ENCODE data around the gene PNPLA7.

DNA sequence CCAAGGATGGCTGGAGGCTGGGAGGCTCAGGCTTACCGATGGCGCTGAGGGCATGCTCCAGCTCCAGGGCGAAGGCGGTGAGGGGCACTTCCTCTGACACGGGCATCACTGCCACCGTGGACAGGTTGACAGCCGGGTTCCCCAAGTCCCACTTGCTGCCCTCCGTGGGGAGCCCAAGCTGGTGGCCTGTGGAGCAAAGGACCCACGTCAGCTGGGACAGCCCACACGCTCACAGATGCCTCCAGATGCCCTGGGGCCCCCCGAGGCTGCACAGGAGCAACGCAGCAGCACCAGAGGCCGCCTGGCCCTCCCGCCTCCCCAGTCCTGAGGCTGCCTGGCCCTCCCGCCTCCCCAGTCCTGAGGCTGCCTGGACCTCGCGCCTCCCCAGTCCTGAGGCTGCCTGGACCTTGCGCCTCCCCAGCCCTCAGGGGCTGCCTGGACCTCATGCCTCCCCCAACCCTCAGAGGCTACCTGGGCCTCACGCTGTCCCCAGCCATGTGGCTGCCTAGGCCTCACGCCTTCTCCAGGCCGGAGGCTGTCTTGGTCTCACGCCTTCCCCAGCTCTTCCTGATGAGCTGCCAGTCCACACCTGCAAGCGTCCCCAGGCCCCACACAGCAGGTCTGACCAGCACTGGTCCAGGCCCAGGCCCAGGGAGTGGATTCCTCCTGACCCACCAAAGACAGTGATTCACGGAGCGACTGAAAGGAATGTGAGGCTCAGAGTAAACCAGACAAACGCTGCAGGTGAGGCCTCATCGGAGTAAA, 65.5 kb downstream of the PNPLA7 start:
- TF ChIP-seq, protein P1, sequence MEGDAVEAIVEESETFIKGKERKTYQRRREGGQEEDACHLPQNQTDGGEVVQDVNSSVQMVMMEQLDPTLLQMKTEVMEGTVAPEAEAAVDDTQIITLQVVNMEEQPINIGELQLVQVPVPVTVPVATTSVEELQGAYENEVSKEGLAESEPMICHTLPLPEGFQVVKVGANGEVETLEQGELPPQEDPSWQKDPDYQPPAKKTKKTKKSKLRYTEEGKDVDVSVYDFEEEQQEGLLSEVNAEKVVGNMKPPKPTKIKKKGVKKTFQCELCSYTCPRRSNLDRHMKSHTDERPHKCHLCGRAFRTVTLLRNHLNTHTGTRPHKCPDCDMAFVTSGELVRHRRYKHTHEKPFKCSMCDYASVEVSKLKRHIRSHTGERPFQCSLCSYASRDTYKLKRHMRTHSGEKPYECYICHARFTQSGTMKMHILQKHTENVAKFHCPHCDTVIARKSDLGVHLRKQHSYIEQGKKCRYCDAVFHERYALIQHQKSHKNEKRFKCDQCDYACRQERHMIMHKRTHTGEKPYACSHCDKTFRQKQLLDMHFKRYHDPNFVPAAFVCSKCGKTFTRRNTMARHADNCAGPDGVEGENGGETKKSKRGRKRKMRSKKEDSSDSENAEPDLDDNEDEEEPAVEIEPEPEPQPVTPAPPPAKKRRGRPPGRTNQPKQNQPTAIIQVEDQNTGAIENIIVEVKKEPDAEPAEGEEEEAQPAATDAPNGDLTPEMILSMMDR (IDR thresholded peaks at IDR 0.05): no peak
- TF ChIP-seq POLR2A (IDR thresholded peaks at IDR 0.05): no peak

Measured in lower leg skin (tissue), 3 donors.